GM20000 (cell line): ENCODE results near the gene BMP6.

Experiments used
- DNase-seq: peaks from one replicate; pipeline ENCODE4 v3.0.0; 2012; ENCODE audit warnings: low spot score
- CTCF ChIP-seq: IDR thresholded peaks from 2 replicates; pipeline ENCODE4 v1.5.1; 2012; ENCODE audit warnings: mild to moderate bottlenecking, control low read depth; ENCODE audit errors: extremely low read depth, missing control alignments

BMP6 gene

DNA sequence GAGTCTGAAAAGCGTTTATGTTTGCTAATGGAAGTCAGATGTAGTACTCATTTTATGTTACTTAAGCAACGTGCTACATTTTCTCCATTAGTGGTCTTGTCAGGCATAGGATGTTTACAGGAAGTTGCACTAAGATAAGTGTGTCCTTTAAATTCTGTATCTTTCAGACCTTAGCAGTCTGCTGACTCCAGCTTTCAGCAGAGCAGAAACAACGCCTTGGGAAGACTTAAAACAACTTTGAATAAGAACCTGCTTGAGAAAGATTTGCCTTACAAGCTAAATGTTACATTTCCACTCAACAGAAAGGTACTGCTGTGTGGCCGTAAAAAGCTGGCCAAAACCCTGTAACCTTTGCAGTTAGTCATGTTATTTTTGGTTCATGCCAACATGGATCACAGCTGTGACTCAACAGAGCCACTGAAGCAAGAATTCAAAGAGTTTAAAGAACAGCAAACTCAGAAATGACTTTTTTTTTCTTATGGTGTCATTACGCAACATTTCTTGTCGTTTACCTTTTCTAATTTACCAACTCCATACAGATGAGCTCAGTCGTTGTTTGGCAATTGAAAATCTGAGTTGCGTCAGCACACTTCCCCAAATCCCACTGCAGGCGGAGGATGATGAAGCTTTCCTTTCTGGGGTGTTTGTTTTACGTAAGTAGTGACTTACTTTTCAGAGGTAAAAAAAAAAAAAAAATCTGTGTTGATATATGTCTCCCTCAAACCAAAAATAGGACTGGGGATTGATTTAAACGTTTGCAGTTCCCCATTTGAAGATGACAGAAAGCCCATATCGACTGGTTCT lies 27.9 kb upstream of the BMP6 start:
- DNase-seq: no peak
- TF ChIP-seq CTCF: no peak

- no peak for DNase-seq
- TF ChIP-seq CTCF: no peak
Observed at GRCh38 chr6:7701212-7701834, 24.6 kb upstream of the BMP6 start.

DNA sequence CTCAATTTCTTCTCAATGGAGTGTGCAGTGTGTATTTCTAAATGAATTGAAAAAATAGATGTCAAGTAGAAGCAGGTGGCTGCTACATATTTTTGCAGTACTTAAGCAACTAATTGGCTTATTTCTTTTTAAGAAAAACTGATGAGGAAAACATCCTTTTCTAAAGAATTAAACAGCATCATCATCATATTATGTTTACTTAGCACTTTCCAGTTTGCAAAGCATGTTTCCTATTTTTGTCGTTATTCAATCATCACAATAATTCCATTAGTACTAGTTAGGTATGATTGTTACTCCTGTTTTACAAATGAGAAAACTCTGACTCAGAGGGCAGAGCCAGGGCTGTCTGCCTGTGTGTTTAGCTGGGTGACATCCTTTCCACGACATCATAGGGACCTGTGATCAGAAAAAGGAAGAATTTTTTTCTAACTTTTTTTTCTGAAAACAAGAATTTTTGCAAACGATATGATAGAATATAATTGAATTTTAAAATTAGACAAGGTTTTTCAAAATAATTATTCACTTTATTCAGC lies 22.7 kb upstream of the BMP6 start:
- no peak for TF ChIP-seq CTCF
- DNase-seq: no peak

DNA sequence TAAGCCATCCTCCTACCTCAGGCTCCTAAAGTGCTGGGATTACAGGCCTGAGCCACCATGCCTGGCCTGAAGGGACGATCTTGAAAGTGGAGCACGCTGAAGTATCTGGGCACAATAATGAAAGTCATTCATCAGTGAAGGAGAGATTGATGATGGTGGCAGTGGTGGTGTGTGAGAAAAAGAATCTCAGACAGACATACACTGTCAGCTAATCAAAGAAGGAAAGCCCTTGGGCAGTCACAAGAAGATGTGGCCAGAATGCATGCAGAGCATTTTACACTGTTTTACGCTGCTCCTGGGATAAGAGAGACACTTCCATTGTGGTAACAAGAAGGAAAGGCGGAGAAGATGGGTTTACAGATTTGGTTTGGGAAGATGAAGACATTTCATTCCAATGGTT lies 20.4 kb upstream of the BMP6 start:
- no peak for DNase-seq
- no peak for TF ChIP-seq CTCF

GRCh38 chr6:7706269-7706668 lies 19.6 kb upstream of the BMP6 start:
- no peak for DNase-seq
- TF ChIP-seq CTCF: no peak

- TF ChIP-seq CTCF: no peak
- no peak for DNase-seq
Observed at GRCh38 chr6:7707787-7708186, 18.1 kb upstream of the BMP6 start.

GRCh38 chr6:7719364-7719850 lies 6.5 kb upstream of the BMP6 start:
- no peak for DNase-seq

More at GRCh38 chr6:7719364-7719850, 6.5 kb upstream of the BMP6 start:
- TF ChIP-seq CTCF: no peak
